Measurements from ENCODE around the gene GCK.

- TF ChIP-seq SUZ12 (IDR thresholded peaks at IDR 0.05) (no peak), L3MBTL2 (conservative IDR thresholded peaks at IDR 0.05) (no peak), HDGF (IDR thresholded peaks at IDR 0.05; ENCODE audit: borderline replicate concordance) (no peak), FOXK2 (IDR thresholded peaks at IDR 0.05) (no peak), SP1 (IDR thresholded peaks at IDR 0.05) (no peak), TARDBP (IDR thresholded peaks at IDR 0.05) (no peak), ELF4 (IDR thresholded peaks at IDR 0.05) (no peak), NFRKB (IDR thresholded peaks at IDR 0.05) (no peak), BHLHE40 (IDR thresholded peaks at IDR 0.05; ENCODE audit: borderline replicate concordance) (no peak), FOXA1 (IDR thresholded peaks at IDR 0.05) (no peak), LEF1 (IDR thresholded peaks at IDR 0.05; ENCODE audit: borderline replicate concordance) (no peak)
- TF ChIP-seq, protein P1, sequence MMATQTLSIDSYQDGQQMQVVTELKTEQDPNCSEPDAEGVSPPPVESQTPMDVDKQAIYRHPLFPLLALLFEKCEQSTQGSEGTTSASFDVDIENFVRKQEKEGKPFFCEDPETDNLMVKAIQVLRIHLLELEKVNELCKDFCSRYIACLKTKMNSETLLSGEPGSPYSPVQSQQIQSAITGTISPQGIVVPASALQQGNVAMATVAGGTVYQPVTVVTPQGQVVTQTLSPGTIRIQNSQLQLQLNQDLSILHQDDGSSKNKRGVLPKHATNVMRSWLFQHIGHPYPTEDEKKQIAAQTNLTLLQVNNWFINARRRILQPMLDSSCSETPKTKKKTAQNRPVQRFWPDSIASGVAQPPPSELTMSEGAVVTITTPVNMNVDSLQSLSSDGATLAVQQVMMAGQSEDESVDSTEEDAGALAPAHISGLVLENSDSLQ (IDR thresholded peaks at IDR 0.05), result no peak
Observed at GRCh38 chr7:44157116-44158080, 31.8 kb downstream of the GCK start.
